ENCODE data around the gene MOK.
"Not testable (repeated sequence)": the region's sequence is repeated elsewhere in the genome, so short reads cannot be mapped to it uniquely, and the experiment has no call there.

MOK gene

DNA sequence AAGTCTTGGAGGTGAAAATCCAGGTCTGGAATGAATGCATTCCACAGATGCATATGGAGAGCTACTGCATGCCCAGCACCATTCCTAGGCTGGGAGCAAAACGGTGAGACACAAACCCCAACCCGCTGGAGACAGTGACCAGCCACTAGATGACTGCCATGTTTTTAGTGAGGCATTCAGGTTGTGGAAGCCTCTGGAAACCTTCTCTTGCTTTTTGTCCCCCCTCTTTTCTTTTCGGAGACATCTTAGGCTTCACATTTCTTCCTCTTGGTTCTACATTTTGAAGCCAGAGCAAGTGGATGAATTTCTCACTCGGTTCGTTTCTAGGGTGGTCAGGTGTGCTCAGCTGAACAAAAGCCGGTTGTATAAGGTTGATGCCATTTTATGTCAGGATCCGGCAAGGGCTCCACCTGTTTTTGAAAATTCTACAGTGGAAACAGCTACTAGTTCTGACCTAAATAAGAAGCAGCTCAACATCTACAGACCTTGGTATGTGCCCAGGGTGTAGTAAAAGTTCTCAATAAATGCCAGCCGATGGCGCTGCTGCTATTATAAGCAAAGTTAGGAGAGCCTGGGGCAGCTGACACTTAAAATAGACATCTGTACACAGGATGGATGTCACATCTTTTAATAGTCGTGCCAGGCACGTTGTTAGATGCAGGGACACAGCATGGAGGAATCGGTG lies 12.7 kb upstream of the MOK start:
- no peak for TF ChIP-seq CTCF (IDR thresholded peaks at IDR 0.05; ENCODE audit: insufficient read depth, low read depth, low read length, missing control alignments)
- peak; percentile 52 for DNase-seq (ENCODE audit: low read depth)
- peak overlapping the region; percentile 63 for H3K4me3 ChIP-seq (ENCODE audit: low read length)

DNA sequence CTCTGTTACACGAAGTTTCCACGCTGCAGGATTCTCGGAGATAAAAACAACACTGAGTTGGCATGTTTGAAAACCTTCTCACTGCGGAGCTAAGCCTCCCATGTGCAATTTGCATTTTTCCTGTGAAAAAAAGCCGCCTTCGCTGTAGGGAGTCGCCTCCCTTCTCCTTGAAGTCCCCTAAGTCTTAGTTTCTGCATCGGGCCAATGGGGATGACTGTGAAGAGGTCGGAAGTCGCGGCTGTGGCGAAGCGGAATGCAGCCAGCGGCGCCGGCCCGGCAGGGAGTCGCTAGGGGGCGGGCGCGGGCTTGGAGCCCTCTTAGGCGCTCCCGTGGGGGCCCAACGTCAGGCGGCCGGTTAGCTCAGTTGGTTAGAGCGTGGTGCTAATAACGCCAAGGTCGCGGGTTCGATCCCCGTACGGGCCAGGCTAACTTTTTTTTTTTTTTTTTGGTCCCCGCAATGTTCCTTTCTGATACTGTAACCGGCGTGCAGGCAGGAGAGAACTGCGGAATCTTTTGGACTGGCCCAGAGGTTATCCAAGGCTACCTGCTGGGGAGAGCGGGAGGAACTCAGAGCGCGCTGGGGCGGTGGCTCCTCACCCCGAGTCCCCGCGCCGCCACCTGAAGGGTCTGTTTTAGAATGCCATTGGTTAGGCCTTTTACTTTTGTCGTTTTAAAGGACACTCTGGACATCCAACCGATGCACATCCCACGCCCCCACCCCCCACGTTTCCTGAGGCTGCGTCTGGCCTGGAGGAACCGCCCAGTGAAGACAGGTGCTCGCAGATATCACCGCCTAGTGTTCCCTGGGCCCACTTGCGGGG lies 12.0 kb upstream of the MOK start:
- H3K4me3 ChIP-seq (ENCODE audit: low read length) = peak overlapping the region; percentile 63
- peak; percentile 84 for DNase-seq (ENCODE audit: low read depth)
- TF ChIP-seq CTCF (IDR thresholded peaks at IDR 0.05; ENCODE audit: insufficient read depth, low read depth, low read length, missing control alignments) = peak; percentile 56

DNA sequence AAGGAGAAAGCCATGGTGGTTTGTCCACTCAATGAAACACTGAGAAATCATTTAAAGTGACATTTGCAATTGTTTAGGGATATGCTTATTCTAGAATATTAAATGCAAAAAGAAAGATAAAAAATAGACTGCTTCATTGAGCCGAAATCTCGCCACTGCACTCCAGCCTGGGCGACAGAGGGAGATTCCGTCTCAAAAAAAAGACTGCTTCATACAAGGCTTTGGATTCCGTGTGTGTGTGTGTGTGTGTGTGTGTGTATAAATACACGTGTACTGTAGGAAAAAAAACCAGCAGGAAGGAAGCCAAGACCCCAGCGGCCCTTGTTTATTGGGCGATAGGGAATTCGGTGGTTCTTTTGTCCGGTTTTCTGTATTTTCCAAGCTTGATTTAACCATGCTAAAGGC lies 11.4 kb upstream of the MOK start:
- peak; percentile 59 for DNase-seq (ENCODE audit: low read depth)
- H3K4me3 ChIP-seq (ENCODE audit: low read length) = peak overlapping the region; percentile 63
- no peak for TF ChIP-seq CTCF (IDR thresholded peaks at IDR 0.05; ENCODE audit: insufficient read depth, low read depth, low read length, missing control alignments)

GRCh38 chr14:102315121-102315520 lies 10.2 kb upstream of the MOK start:
- no peak for TF ChIP-seq CTCF (IDR thresholded peaks at IDR 0.05; ENCODE audit: insufficient read depth, low read depth, low read length, missing control alignments)
- no peak overlapping the region for H3K4me3 ChIP-seq (ENCODE audit: low read length)
- no peak for DNase-seq (ENCODE audit: low read depth)

- H3K4me3 ChIP-seq (ENCODE audit: low read length) = peak overlapping the region; percentile 51
- TF ChIP-seq CTCF (IDR thresholded peaks at IDR 0.05; ENCODE audit: insufficient read depth, low read depth, low read length, missing control alignments) = peak; percentile 84
- DNase-seq (ENCODE audit: low read depth) = peak; percentile 81
Measured at GRCh38 chr14:102314242-102315011, 9.5 kb upstream of the MOK start.

- no peak for TF ChIP-seq CTCF (IDR thresholded peaks at IDR 0.05; ENCODE audit: insufficient read depth, low read depth, low read length, missing control alignments)
- peak overlapping the region; percentile 91 for H3K4me3 ChIP-seq (ENCODE audit: low read length)
- DNase-seq (ENCODE audit: low read depth) = no peak
Measured at GRCh38 chr14:102303664-102304063, 1.3 kb downstream of the MOK start.

DNA sequence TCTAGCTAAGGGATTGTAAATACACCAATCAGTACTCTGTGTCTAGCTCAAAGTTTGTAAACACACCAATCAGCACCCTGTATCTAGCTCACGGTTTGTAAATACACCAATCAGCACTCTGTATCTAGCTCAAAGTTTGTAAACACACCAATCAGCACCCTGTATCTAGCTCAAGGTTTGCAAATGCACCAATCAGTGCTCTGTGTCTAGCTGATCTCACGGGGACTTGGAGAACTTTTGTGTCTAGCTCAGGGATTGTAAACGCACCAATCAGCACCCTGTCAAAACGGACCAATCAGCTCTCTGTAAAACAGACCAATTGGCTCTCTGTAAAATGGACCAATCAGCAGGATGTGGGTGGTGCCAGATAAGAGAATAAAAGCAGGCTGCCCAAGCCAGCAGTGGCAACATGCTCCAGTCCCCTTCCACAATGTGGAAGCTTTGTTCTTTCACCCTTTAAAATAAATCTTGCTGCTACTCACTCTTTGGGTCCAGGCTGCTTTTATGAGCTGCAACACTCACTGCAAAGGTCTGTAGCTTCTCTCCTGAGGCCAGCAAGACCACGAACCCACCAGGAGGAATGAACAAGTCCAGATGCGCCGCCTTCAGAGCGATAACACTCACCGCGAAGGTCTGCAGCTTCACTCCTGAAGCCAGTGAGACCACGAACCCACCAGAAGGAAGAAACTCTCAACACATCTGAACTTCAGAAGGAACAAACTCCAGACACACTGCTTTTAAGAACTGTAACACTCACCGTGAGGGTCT lies 6.5 kb downstream of the MOK start:
- H3K4me3 ChIP-seq (ENCODE audit: low read length); DNase-seq (ENCODE audit: low read depth): not testable (repeated sequence)
